ENCODE results near the gene YPEL1.
"Not testable (repeated sequence)": the region's sequence is repeated elsewhere in the genome, so short reads cannot be mapped to it uniquely, and the experiment has no call there.

Gene YPEL1

GRCh38 chr22:21699643-21700042 is 36.0 kb downstream of the YPEL1 start:
- no peak for DNase-seq (ENCODE audit: low spot score)

GRCh38 chr22:21698430-21699329 is 36.9 kb downstream of the YPEL1 start:
- peak; percentile 39 for DNase-seq (ENCODE audit: low spot score)

- DNase-seq (ENCODE audit: low spot score), result peak; percentile 19
Observed at GRCh38 chr22:21697880-21698279, 37.7 kb downstream of the YPEL1 start.

GRCh38 chr22:21697021-21697771 is 38.4 kb downstream of the YPEL1 start:
- DNase-seq (ENCODE audit: low spot score), result no peak

GRCh38 chr22:21696115-21696514 is 39.5 kb downstream of the YPEL1 start:
- no peak for DNase-seq (ENCODE audit: low spot score)

- no peak for DNase-seq (ENCODE audit: low spot score)
Observed at GRCh38 chr22:21695430-21696085, 40.0 kb downstream of the YPEL1 start.

GRCh38 chr22:21694795-21695429 is 40.7 kb downstream of the YPEL1 start:
- DNase-seq (ENCODE audit: low spot score), result no peak

- no peak for DNase-seq (ENCODE audit: low spot score)
Observed at GRCh38 chr22:21694394-21694793, 41.2 kb downstream of the YPEL1 start.

GRCh38 chr22:21693999-21694341 is 41.6 kb downstream of the YPEL1 start:
- no peak for DNase-seq (ENCODE audit: low spot score)

- DNase-seq (ENCODE audit: low spot score), result no peak
Observed at GRCh38 chr22:21693333-21693998, 42.1 kb downstream of the YPEL1 start.

GRCh38 chr22:21692856-21693255 is 42.7 kb downstream of the YPEL1 start:
- not testable (repeated sequence) for DNase-seq (ENCODE audit: low spot score)

GRCh38 chr22:21691816-21692215 is 43.8 kb downstream of the YPEL1 start:
- no peak for DNase-seq (ENCODE audit: low spot score)

GRCh38 chr22:21690401-21690801 is 45.2 kb downstream of the YPEL1 start:
- no peak for DNase-seq (ENCODE audit: low spot score)

GRCh38 chr22:21688706-21689381 is 46.8 kb downstream of the YPEL1 start:
- no peak for DNase-seq (ENCODE audit: low spot score)

GRCh38 chr22:21688341-21688705 is 47.3 kb downstream of the YPEL1 start:
- no peak for DNase-seq (ENCODE audit: low spot score)

- DNase-seq (ENCODE audit: low spot score), result no peak
Observed at GRCh38 chr22:21687685-21688259, 47.8 kb downstream of the YPEL1 start.

GRCh38 chr22:21686634-21687393 is 48.8 kb downstream of the YPEL1 start:
- no peak for DNase-seq (ENCODE audit: low spot score)

GRCh38 chr22:21686193-21686608 is 49.4 kb downstream of the YPEL1 start:
- DNase-seq (ENCODE audit: low spot score), result no peak

GRCh38 chr22:21685164-21685513 is 50.5 kb downstream of the YPEL1 start:
- no peak for DNase-seq (ENCODE audit: low spot score)

- DNase-seq (ENCODE audit: low spot score), result no peak
Observed at GRCh38 chr22:21684492-21685163, 51.0 kb downstream of the YPEL1 start.

All from kidney tubule cell (primary cell).